ENCODE measurements around the gene RASSF8.

The RASSF8 gene

DNA sequence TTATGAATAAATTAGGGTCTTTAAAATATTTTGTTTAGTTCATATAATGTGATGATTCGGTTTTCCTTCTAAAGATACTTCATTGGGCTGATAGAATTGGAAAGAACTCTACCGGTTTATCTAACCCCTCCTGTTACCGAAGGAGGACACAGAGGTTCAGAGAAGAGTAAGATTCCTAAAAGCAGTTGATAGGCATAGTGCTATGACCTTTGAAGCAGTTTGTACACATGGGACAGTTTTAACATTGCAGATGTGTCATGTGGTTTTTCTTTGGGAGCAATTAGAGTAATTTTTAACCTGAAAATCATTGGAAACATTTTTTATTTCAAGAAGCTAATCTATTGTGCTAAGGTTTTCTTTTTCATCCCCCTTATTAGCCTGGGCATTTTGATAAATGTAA is 103.5 kb downstream of the RASSF8 start:
- no peaks in the 10 kb centered on the region for H3K36me3 Mint-ChIP-seq (ENCODE audit: insufficient read depth)
- no peaks in the 10 kb centered on the region for H3K4me1 Mint-ChIP-seq
- no peak for DNase-seq (ENCODE audit: low spot score in 2 of 2)
- no peaks in the 10 kb centered on the region for H3K9me3 Mint-ChIP-seq
- H3K4me3 Mint-ChIP-seq = no peak overlapping the region
- ATAC-seq (replicated peaks; ENCODE audit: extremely low read depth, poor library complexity, severe bottlenecking) = no peak
- H3K27ac Mint-ChIP-seq (ENCODE audit: low read depth) = no peak overlapping the region
- peaks cover 40% of the 10 kb centered on the region for H3K27me3 Mint-ChIP-seq

DNA sequence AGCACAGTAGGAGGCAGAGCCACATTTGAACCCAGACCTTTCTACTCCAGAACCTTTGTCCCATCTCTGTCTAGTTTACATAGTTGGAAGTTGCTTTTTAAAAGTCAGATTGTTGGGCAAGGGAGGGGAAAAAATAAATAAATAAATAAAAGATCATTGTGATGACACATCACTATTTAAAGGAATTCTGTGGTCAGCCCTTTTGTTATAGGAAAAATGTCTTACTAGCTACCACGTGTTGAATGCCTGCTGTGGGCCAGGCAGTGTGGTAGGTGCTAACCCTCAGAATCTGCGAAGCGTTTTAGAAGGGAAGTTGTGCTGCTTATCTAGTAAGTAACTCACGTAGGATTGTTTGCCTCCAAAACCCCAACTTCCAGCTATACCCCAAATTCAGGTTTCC is 104.1 kb downstream of the RASSF8 start:
- Mint-ChIP-seq H3K27ac (ENCODE audit: low read depth) (no peak overlapping the region), H3K4me1 (no peaks in the 10 kb centered on the region), H3K36me3 (ENCODE audit: insufficient read depth) (no peaks in the 10 kb centered on the region), H3K4me3 (no peak overlapping the region), H3K27me3 (peaks cover 40% of the 10 kb centered on the region), H3K9me3 (no peaks in the 10 kb centered on the region)
- DNase-seq (ENCODE audit: low spot score in 2 of 2) (no peak), ATAC-seq (replicated peaks; ENCODE audit: extremely low read depth, poor library complexity, severe bottlenecking) (no peak)

DNA sequence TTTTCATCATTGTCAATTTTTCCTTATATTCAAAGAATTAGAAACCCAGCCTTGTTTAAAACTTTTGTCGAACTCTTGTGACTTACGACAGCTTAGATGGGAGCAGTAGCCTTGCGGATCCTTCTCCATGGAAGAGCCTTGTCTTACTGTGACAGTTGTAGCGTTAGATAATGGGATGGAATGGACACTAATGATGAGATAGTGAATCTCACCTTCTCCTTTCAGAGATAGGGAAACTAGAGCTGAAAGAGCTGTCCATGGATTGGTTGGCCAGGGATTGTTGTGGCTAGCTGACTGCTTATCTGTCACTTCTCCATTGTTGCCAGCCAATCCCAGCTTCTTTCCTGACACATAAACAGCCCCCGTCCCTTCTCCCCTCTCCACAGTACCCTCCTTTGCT is 107.0 kb downstream of the RASSF8 start:
- no peak for ATAC-seq (replicated peaks; ENCODE audit: extremely low read depth, poor library complexity, severe bottlenecking)
- H3K27ac Mint-ChIP-seq (ENCODE audit: low read depth) = no peak overlapping the region
- no peaks in the 10 kb centered on the region for H3K36me3 Mint-ChIP-seq (ENCODE audit: insufficient read depth)

DNA sequence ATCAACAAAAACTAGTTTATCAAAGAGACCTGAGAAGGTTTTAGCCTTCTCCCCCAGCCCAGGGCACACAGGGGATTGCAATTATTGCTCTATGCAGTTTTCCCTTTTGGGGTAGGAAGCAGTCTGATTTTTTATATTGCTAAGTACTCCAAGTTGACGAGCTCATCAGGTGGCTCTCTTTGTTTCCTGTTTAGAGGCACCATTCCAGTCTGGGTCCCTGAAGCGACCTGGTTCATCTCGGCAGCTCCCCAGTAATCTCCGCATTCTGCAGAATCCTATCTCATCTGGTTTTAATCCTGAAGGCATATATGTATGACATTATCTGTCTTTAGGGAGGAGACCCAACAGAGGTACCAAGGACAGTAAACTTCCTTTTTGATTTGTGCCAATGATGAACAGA is 110.0 kb downstream of the RASSF8 start:
- Mint-ChIP-seq H3K4me3 (no peak overlapping the region), H3K36me3 (ENCODE audit: insufficient read depth) (no peaks in the 10 kb centered on the region), H3K27ac (ENCODE audit: low read depth) (no peak overlapping the region), H3K27me3 (peaks cover 27% of the 10 kb centered on the region), H3K4me1 (no peaks in the 10 kb centered on the region), H3K9me3 (no peaks in the 10 kb centered on the region)
- no peak for ATAC-seq (replicated peaks; ENCODE audit: extremely low read depth, poor library complexity, severe bottlenecking)
- no peak for DNase-seq (ENCODE audit: low spot score in 2 of 2)

More for the DNA sequence above, 107.0 kb downstream of the RASSF8 start:
- H3K27me3 Mint-ChIP-seq = peaks cover 30% of the 10 kb centered on the region
- H3K9me3 Mint-ChIP-seq = no peaks in the 10 kb centered on the region
- no peaks in the 10 kb centered on the region for H3K4me1 Mint-ChIP-seq
- H3K4me3 Mint-ChIP-seq = no peak overlapping the region
- DNase-seq (ENCODE audit: low spot score in 2 of 2) = no peak

DNA sequence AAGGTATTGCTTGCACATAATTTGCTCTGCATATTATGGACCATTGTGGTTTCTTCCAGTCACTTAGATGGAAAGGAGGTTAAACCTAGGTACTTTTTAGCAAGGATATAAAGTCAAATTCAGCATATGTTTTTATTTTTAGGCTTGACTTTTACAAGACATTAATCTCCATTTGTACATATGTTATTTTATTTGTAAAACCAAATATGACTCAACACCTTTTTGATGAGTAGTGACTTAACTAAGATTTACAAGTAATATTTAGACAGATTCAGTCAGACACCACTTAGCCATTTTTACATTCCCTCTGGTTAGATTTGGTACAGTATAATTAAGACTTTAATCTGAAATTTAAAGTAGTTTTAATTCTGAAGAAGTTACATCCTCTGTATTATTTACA is 111.3 kb downstream of the RASSF8 start:
- Mint-ChIP-seq H3K4me1 (no peaks in the 10 kb centered on the region), H3K27me3 (peaks cover 21% of the 10 kb centered on the region), H3K9me3 (no peaks in the 10 kb centered on the region), H3K27ac (ENCODE audit: low read depth) (no peak overlapping the region), H3K36me3 (ENCODE audit: insufficient read depth) (no peaks in the 10 kb centered on the region), H3K4me3 (no peak overlapping the region)
- no peak for DNase-seq (ENCODE audit: low spot score in 2 of 2)
- no peak for ATAC-seq (replicated peaks; ENCODE audit: extremely low read depth, poor library complexity, severe bottlenecking)

DNA sequence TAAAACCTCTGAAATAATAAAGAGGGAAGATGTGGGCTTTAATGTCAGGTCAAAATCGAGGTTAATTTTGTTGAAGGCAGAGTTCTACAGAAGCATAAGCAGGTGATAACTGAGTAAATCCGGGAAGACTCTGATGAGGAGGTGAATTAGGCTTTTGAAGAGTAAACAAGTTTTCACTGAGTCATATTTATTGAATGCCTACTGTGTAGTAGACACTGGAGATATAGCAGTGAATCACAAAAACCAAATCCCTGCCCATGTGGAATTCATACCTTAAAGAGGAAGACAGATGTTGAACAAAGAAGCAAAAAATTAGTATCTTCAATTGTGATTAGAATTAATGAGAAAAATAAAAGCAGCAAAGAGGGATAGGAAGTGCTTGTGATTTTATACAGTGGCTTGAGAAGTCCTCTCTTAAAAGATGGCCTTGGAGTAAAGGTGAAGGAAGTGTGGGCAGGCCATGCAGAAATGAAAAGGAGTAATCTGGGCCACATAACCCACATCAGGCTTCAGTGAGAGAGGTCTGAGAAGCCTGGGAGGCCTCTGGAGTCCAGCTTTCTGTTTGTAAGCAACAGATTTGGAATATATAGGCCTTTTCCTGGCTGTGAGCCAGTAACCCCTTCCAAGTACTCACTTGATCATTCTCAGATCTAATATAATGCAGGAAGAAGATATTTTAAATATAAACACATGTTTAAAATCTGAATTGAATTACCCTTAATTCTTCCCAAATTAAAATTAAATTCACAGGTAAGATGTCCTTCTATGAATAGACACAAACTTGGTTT is 119.6 kb downstream of the RASSF8 start:
- Mint-ChIP-seq H3K9me3 (no peaks in the 10 kb centered on the region), H3K4me3 (no peak overlapping the region), H3K27me3 (peaks cover 18% of the 10 kb centered on the region), H3K36me3 (ENCODE audit: insufficient read depth) (no peaks in the 10 kb centered on the region), H3K4me1 (no peaks in the 10 kb centered on the region), H3K27ac (ENCODE audit: low read depth) (no peak overlapping the region)
- ATAC-seq (replicated peaks; ENCODE audit: extremely low read depth, poor library complexity, severe bottlenecking) (no peak), DNase-seq (ENCODE audit: low spot score in 2 of 2) (no peak)

DNA sequence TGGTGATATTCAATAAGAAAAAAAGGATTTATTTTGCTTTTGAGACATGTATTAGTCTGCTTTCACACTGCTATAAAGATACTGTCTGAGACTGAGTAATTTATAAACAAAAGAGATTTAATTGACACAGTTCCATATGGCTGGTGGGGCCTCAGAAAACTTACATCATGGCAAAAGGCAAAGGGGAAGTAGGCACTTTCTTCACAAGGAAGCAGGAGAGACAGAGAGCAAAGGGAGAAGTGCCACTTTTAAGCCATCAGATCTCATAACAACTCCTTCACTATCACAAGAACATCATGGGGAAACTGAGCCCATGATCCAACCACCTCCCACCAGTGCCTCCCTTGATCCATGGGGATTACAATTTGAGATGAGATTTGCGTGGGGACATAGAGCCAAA is 122.4 kb downstream of the RASSF8 start:
- ATAC-seq (replicated peaks; ENCODE audit: extremely low read depth, poor library complexity, severe bottlenecking) = no peak
- Mint-ChIP-seq H3K9me3 (no peaks in the 10 kb centered on the region), H3K27ac (ENCODE audit: low read depth) (no peak overlapping the region), H3K4me3 (no peak overlapping the region), H3K4me1 (no peaks in the 10 kb centered on the region), H3K36me3 (ENCODE audit: insufficient read depth) (no peaks in the 10 kb centered on the region), H3K27me3 (no peaks in the 10 kb centered on the region)
- DNase-seq (ENCODE audit: low spot score in 2 of 2) = no peak

DNA sequence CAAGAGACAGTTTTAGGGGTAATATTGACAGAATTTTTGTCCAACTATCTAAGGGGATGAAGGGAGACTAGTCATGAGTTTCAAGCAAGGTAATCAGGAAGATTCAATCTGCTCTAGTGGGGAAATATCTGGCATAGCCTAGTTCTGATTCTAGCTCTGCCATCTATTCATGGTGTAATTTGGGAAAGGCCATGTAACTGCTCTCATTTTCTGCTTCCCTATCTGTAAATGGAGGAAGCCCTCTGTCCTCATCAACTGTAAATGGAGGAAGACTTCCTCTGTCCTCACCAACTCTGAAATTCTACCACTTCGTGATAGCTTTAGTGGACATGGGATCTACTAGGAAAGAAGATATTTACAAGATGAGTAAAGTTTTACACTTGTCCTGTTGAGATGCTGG is 128.5 kb downstream of the RASSF8 start:
- H3K9me3 Mint-ChIP-seq = no peaks in the 10 kb centered on the region
- no peaks in the 10 kb centered on the region for H3K4me1 Mint-ChIP-seq
- no peaks in the 10 kb centered on the region for H3K36me3 Mint-ChIP-seq (ENCODE audit: insufficient read depth)
- no peak overlapping the region for H3K4me3 Mint-ChIP-seq
- ATAC-seq (replicated peaks; ENCODE audit: extremely low read depth, poor library complexity, severe bottlenecking) = no peak
- no peak for DNase-seq (ENCODE audit: low spot score in 2 of 2)
- no peaks in the 10 kb centered on the region for H3K27me3 Mint-ChIP-seq
- H3K27ac Mint-ChIP-seq (ENCODE audit: low read depth) = no peak overlapping the region

DNA sequence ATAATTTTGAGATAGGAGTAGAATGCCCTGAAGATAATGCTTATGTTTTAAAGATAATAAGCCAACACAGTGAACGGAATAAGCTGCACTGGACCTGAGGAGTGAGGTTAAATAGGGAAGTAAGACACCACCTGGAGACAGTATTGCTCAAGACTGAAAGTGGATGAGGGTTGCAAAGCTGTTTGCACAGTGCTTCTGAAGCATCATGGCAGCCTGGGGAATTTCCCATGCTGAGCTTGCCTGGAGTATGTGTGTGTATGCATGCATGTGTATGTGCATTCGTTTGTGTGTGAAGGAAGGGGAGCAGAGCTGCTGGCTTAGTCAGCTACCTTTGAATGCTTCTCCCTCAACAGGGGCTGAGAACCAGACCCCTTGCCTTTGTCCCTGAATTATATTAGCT is 130.5 kb downstream of the RASSF8 start:
- H3K4me3 Mint-ChIP-seq = no peak overlapping the region
- no peak overlapping the region for H3K27ac Mint-ChIP-seq (ENCODE audit: low read depth)
- H3K27me3 Mint-ChIP-seq = no peaks in the 10 kb centered on the region
- H3K9me3 Mint-ChIP-seq = no peaks in the 10 kb centered on the region
- ATAC-seq (replicated peaks; ENCODE audit: extremely low read depth, poor library complexity, severe bottlenecking) = no peak
- no peaks in the 10 kb centered on the region for H3K4me1 Mint-ChIP-seq
- DNase-seq (ENCODE audit: low spot score in 2 of 2) = no peak
- no peaks in the 10 kb centered on the region for H3K36me3 Mint-ChIP-seq (ENCODE audit: insufficient read depth)

DNA sequence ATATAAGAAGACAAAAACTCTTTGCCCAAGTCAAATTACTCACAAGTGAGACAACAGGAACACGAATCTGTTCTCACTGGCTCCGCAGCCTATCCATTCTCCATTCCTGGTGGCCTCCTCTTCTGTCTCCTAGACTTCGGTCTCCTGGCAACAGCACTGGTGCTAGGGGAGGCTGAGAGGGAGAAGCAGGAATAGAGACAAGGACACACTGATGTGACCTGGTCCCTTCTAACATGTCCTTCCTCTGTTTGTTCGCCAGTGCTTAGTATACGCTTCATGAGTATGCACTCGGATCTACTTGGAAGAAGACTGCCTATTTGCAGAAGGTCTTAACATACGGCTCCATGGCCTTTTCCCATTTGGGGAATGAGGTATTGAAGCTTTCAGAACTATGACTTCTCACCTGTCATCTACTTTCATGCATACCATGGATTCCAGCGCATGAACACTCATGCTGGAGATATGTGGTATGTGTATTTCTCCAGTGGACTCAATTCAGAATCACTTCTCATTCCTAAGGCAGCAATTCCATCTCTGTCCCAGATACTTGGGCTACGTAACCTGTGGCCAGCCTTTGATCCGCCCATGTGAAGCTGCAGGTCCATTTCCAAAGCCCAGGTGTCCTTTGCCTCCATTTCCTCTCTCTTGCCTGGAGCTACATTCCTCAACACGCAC is 132.5 kb downstream of the RASSF8 start:
- Mint-ChIP-seq H3K4me1 (no peaks in the 10 kb centered on the region), H3K36me3 (ENCODE audit: insufficient read depth) (no peaks in the 10 kb centered on the region), H3K27me3 (no peaks in the 10 kb centered on the region), H3K9me3 (no peaks in the 10 kb centered on the region), H3K27ac (ENCODE audit: low read depth) (no peak overlapping the region), H3K4me3 (no peak overlapping the region)
- no peak for DNase-seq (ENCODE audit: low spot score in 2 of 2)
- no peak for ATAC-seq (replicated peaks; ENCODE audit: extremely low read depth, poor library complexity, severe bottlenecking)

DNA sequence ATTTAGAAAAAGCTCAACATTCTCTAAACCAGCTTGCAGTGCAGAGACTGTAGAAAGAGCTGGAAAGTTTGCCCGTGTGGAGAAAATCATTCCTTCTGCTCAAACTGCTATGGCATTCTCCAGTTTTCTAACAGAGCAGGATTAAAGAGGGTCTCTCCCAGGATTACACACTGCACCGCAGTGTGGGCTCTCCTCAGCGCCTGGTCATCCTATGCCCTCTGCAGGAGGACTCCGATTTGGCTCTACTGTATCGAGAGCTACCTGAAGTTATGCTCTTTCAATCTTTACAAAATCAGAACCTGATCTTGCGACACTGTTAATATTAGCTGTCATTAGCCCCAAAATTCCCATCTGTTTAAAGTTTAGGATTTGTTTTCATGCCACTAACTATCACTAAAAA is 133.3 kb downstream of the RASSF8 start:
- no peak overlapping the region for H3K4me3 Mint-ChIP-seq
- no peaks in the 10 kb centered on the region for H3K4me1 Mint-ChIP-seq
- no peaks in the 10 kb centered on the region for H3K36me3 Mint-ChIP-seq (ENCODE audit: insufficient read depth)
- no peak for ATAC-seq (replicated peaks; ENCODE audit: extremely low read depth, poor library complexity, severe bottlenecking)
- DNase-seq (ENCODE audit: low spot score in 2 of 2) = no peak
- no peak overlapping the region for H3K27ac Mint-ChIP-seq (ENCODE audit: low read depth)
- H3K27me3 Mint-ChIP-seq = no peaks in the 10 kb centered on the region
- no peaks in the 10 kb centered on the region for H3K9me3 Mint-ChIP-seq

DNA sequence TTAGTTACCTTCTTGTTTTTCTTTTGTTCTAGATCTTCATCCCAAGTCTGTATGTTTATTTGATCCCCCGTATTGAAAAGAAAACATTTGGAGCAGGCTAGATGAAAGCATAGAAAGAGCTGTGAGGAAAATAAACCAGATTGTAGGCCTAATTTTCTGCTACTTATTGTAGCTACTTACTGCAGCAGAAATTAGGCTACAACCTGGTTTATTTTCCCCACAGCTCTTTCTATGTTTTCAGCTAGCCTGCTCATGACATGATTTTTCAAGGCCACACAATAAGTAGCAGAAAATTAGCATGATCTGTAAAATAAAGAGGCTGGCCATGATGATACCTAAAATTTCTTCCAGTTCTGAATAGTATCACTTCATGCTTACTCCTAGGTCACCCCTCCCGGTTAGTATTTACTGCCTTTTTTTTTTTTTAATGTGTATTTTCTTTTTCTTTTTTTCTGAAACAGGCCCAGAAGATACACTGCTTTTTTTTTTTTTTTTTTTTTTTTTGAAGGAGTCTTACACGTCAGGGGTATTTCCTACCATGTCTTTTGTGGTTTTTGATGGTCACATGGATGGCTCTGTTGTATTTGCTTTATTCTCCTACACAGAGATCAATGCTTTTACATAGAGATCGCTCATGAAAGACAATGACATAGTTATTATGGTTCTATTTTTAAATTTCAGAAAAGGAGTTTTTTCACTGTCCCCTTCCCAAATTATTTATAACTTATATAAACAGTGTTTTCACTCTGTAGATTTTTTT is 134.0 kb downstream of the RASSF8 start:
- no peak for DNase-seq (ENCODE audit: low spot score in 2 of 2)
- no peak for ATAC-seq (replicated peaks; ENCODE audit: extremely low read depth, poor library complexity, severe bottlenecking)
- Mint-ChIP-seq H3K27me3 (peaks cover 3% of the 10 kb centered on the region), H3K36me3 (ENCODE audit: insufficient read depth) (no peaks in the 10 kb centered on the region), H3K9me3 (no peaks in the 10 kb centered on the region), H3K4me3 (no peak overlapping the region), H3K4me1 (no peaks in the 10 kb centered on the region), H3K27ac (ENCODE audit: low read depth) (no peak overlapping the region)

DNA sequence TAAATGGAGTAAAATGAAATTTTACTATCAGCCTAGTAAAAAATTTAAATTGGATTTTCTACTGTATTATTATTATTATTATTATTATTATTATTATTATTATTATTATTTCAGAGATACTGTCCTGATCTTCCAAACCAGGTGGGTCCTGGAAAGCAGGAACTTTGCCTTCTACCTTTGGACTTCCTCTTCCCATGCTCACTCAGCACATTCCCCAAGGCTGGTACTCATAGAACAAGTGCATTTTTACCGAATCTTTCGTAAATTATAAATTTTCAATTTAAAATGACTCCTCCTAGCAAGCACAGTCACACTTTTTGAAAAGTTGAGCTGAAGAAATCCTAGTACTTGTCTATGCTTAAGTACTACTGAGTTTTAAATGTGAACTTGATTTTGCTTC is 136.7 kb downstream of the RASSF8 start:
- no peak for ATAC-seq (replicated peaks; ENCODE audit: extremely low read depth, poor library complexity, severe bottlenecking)
- H3K27ac Mint-ChIP-seq (ENCODE audit: low read depth) = no peak overlapping the region
- H3K36me3 Mint-ChIP-seq (ENCODE audit: insufficient read depth) = no peaks in the 10 kb centered on the region
- H3K27me3 Mint-ChIP-seq = peaks cover 17% of the 10 kb centered on the region
- DNase-seq (ENCODE audit: low spot score in 2 of 2) = no peak
- H3K4me1 Mint-ChIP-seq = no peaks in the 10 kb centered on the region
- H3K9me3 Mint-ChIP-seq = no peaks in the 10 kb centered on the region
- H3K4me3 Mint-ChIP-seq = no peak overlapping the region
